GM21423 (cell line): ENCODE data around the gene PDE7B.

Experiments used
- ATAC-seq: cut with Tn5 transposase; IDR thresholded peaks from one replicate; pipeline ENCODE4 v1.9.1; 2021; ENCODE audit warnings: mild to moderate bottlenecking, moderate library complexity; ENCODE audit not compliant: unreplicated experiment

PDE7B gene

GRCh38 chr6:136022224-136022874 is 170.8 kb downstream of the PDE7B start:
- ATAC-seq: no peak

GRCh38 chr6:136024711-136025110 is 173.2 kb downstream of the PDE7B start:
- ATAC-seq: no peak

- ATAC-seq: no peak
Observed at GRCh38 chr6:136025736-136026135, 174.2 kb downstream of the PDE7B start.

- ATAC-seq: no peak
Observed at GRCh38 chr6:136030131-136030530, 178.6 kb downstream of the PDE7B start.

- no peak for ATAC-seq
Observed at GRCh38 chr6:136031982-136032381, 180.5 kb downstream of the PDE7B start.

GRCh38 chr6:136033416-136033815 is 181.9 kb downstream of the PDE7B start:
- ATAC-seq: no peak

- ATAC-seq: no peak
Observed at GRCh38 chr6:136034422-136034821, 182.9 kb downstream of the PDE7B start.

- ATAC-seq: no peak
Observed at GRCh38 chr6:136035378-136036070, 184.0 kb downstream of the PDE7B start.

- no peak for ATAC-seq
Observed at GRCh38 chr6:136036071-136036380, 184.5 kb downstream of the PDE7B start.

GRCh38 chr6:136036601-136037000 is 185.1 kb downstream of the PDE7B start:
- ATAC-seq: no peak

GRCh38 chr6:136037242-136037875 is 185.9 kb downstream of the PDE7B start:
- ATAC-seq: no peak

- no peak for ATAC-seq
Observed at GRCh38 chr6:136037876-136038460, 186.5 kb downstream of the PDE7B start.

GRCh38 chr6:136038531-136038930 is 187.0 kb downstream of the PDE7B start:
- ATAC-seq: no peak

GRCh38 chr6:136039185-136039584 is 187.7 kb downstream of the PDE7B start:
- no peak for ATAC-seq

- no peak for ATAC-seq
Observed at GRCh38 chr6:136050475-136050874, 199.0 kb downstream of the PDE7B start.

- ATAC-seq: no peak
Observed at GRCh38 chr6:136051140-136051775, 199.8 kb downstream of the PDE7B start.

GRCh38 chr6:136052031-136052430 is 200.5 kb downstream of the PDE7B start:
- ATAC-seq: no peak

GRCh38 chr6:136058852-136059251 is 207.4 kb downstream of the PDE7B start:
- no peak for ATAC-seq

GRCh38 chr6:136059308-136059707 is 207.8 kb downstream of the PDE7B start:
- no peak for ATAC-seq

GRCh38 chr6:136060052-136060451 is 208.6 kb downstream of the PDE7B start:
- no peak for ATAC-seq

- no peak for ATAC-seq
Observed at GRCh38 chr6:136060759-136061158, 209.3 kb downstream of the PDE7B start.
